ENCODE measurements around the gene SECTM1.

SECTM1 gene

GRCh38 chr17:82282239-82283207, 51.0 kb downstream of the SECTM1 start:
- no peak for TF ChIP-seq CTCF (IDR thresholded peaks at IDR 0.05; ENCODE audit: low read depth, low read length, missing control alignments)
- no peak overlapping the region for H3K4me3 ChIP-seq (replicated peaks; ENCODE audit: low read depth, low read length)
- DNase-seq (ENCODE audit: extremely low read depth, low read depth): no peak

GRCh38 chr17:82281502-82282238, 51.9 kb downstream of the SECTM1 start:
- no peak overlapping the region for H3K4me3 ChIP-seq (replicated peaks; ENCODE audit: low read depth, low read length)
- TF ChIP-seq CTCF (IDR thresholded peaks at IDR 0.05; ENCODE audit: low read depth, low read length, missing control alignments): no peak
- DNase-seq (ENCODE audit: extremely low read depth, low read depth): no peak

- no peak overlapping the region for H3K4me3 ChIP-seq (replicated peaks; ENCODE audit: low read depth, low read length)
- DNase-seq (ENCODE audit: extremely low read depth, low read depth): no peak
- TF ChIP-seq CTCF (IDR thresholded peaks at IDR 0.05; ENCODE audit: low read depth, low read length, missing control alignments): no peak
Observed at GRCh38 chr17:82281076-82281475, 52.5 kb downstream of the SECTM1 start.

- H3K4me3 ChIP-seq (replicated peaks; ENCODE audit: low read depth, low read length): no peak overlapping the region
- DNase-seq (ENCODE audit: extremely low read depth, low read depth): no peak
- TF ChIP-seq CTCF (IDR thresholded peaks at IDR 0.05; ENCODE audit: low read depth, low read length, missing control alignments): no peak
Observed at GRCh38 chr17:82280537-82280936, 53.0 kb downstream of the SECTM1 start.

- TF ChIP-seq CTCF (IDR thresholded peaks at IDR 0.05; ENCODE audit: low read depth, low read length, missing control alignments): no peak
- no peak overlapping the region for H3K4me3 ChIP-seq (replicated peaks; ENCODE audit: low read depth, low read length)
- DNase-seq (ENCODE audit: extremely low read depth, low read depth): no peak
Observed at GRCh38 chr17:82278786-82279391, 54.7 kb downstream of the SECTM1 start.

- no peak overlapping the region for H3K4me3 ChIP-seq (replicated peaks; ENCODE audit: low read depth, low read length)
- TF ChIP-seq CTCF (IDR thresholded peaks at IDR 0.05; ENCODE audit: low read depth, low read length, missing control alignments): no peak
- no peak for DNase-seq (ENCODE audit: extremely low read depth, low read depth)
Observed at GRCh38 chr17:82278308-82278707, 55.3 kb downstream of the SECTM1 start.

Measured in HFF-Myc (cell line).